Esophagus squamous epithelium (tissue), 4 donors: Measurements from ENCODE around the gene NUBPL.

ENCODE experiments used
- POLR2A ChIP-seq, 4 donors: fragments of 450-650 bp; IDR thresholded peaks; one replicate each; pipeline ENCODE4 v1.6.1; 2017; ENCODE audit warnings: antibody characterized with exemption in 4 of 4, mild to moderate bottlenecking in 4 of 4, moderate library complexity in 3 of 4
- TF ChIP-seq, protein P1 (sequence below), 6 experiments: fragments of 450-650 bp in 4 of 6; fragments of 200-600 bp in 2 of 6; sonication (generic) in 2 of 6; IDR thresholded peaks; one replicate each; pipeline ENCODE4 v1.5.1; 2016 to 2019; ENCODE audit warnings: antibody characterized with exemption in 6 of 6, mild to moderate bottlenecking in 4 of 6, moderate library complexity in 4 of 6

GRCh38 chr14:31854508-31855075 lies 293.4 kb downstream of the NUBPL start:
- TF ChIP-seq, protein P1, sequence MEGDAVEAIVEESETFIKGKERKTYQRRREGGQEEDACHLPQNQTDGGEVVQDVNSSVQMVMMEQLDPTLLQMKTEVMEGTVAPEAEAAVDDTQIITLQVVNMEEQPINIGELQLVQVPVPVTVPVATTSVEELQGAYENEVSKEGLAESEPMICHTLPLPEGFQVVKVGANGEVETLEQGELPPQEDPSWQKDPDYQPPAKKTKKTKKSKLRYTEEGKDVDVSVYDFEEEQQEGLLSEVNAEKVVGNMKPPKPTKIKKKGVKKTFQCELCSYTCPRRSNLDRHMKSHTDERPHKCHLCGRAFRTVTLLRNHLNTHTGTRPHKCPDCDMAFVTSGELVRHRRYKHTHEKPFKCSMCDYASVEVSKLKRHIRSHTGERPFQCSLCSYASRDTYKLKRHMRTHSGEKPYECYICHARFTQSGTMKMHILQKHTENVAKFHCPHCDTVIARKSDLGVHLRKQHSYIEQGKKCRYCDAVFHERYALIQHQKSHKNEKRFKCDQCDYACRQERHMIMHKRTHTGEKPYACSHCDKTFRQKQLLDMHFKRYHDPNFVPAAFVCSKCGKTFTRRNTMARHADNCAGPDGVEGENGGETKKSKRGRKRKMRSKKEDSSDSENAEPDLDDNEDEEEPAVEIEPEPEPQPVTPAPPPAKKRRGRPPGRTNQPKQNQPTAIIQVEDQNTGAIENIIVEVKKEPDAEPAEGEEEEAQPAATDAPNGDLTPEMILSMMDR (IDR thresholded peaks at IDR 0.05): no peak
- no peak for TF ChIP-seq POLR2A (IDR thresholded peaks at IDR 0.05)
